Peyer's patch (tissue), 4 donors: ENCODE results near the gene RASA3. TPM values are rescaled to one million over a fixed set of nuclear protein-coding genes. Genes with fewer than 3 reads are reported as not detected.

Experiments used
- DNase-seq, 3 donors: peaks; one replicate each; pipeline ENCODE4 v3.0.0-alpha.2; 2017 to 2019
- H3K27ac ChIP-seq, 4 donors: fragments of 200-600 bp; sonication (generic); one replicate each; pipeline ENCODE4 v1.5.1; 2016 to 2019
- H3K27me3 ChIP-seq, 2 donors: fragments of 200-600 bp; sonication (generic); one replicate each; pipeline ENCODE4 v1.5.1; 2019
- H3K36me3 ChIP-seq, 3 donors: fragments of 200-600 bp; sonication (generic); one replicate each; pipeline ENCODE4 v1.5.1; 2016 to 2019
- H3K4me1 ChIP-seq, 4 donors: fragments of 200-600 bp; sonication (generic); one replicate each; pipeline ENCODE4 v1.5.1; 2016 to 2019
- H3K4me3 ChIP-seq, 4 donors: fragments of 200-600 bp; sonication (generic); 1 replicate in 3 of 4; 2 replicates in 1 of 4; pipeline ENCODE4 v1.5.1; 2016 to 2019; ENCODE audit warnings: mild to moderate bottlenecking in 1 of 4
- H3K9me3 ChIP-seq, 4 donors: fragments of 200-600 bp; sonication (generic); one replicate each; pipeline ENCODE4 v1.5.1; 2016 to 2019; ENCODE audit warnings: mild to moderate bottlenecking in 1 of 4
- CTCF ChIP-seq, 6 experiments: fragments of 450-650 bp in 4 of 6; fragments of 200-600 bp in 2 of 6; sonication (generic) in 1 of 6; IDR thresholded peaks; one replicate each; pipeline ENCODE4 v1.5.1; 2017 to 2019; ENCODE audit warnings: antibody characterized with exemption in 6 of 6, mild to moderate bottlenecking in 3 of 6, moderate library complexity in 1 of 6
- POLR2A ChIP-seq, 2 donors: fragments of 450-650 bp; IDR thresholded peaks; one replicate each; pipeline ENCODE4 v1.5.1; 2017; ENCODE audit warnings: antibody characterized with exemption in 2 of 2, mild to moderate bottlenecking in 2 of 2, moderate library complexity in 2 of 2
- total RNA-seq, 4 donors: library from RNA; depleted of rRNA; stranded (reverse); fragments of >200 nt; gene quantifications; one replicate each; pipeline ENCODE4 v1.1.0, GENCODE V29; 2016

Gene RASA3
- total RNA-seq, 4 donors from 2014 or later, result 3.5 to 41.3 (median 6.9) TPM

- TF ChIP-seq POLR2A (IDR thresholded peaks at IDR 0.05), result no peak
- no peak overlapping the region for H3K4me3 ChIP-seq
- no peaks in the 10 kb centered on the region for H3K27me3 ChIP-seq
- H3K27ac ChIP-seq, result no peak overlapping the region
- no peaks in the 10 kb centered on the region for H3K4me1 ChIP-seq
- H3K36me3 ChIP-seq, result no peaks in the 10 kb centered on the region
- no peak for DNase-seq
- no peaks in the 10 kb centered on the region for H3K9me3 ChIP-seq
These were observed 41.3 kb upstream of the RASA3 start for GRCh38 chr13:114173745-114174144.

- no peaks in the 10 kb centered on the region for H3K36me3 ChIP-seq
- H3K27me3 ChIP-seq, result no peaks in the 10 kb centered on the region
- no peak for TF ChIP-seq POLR2A (IDR thresholded peaks at IDR 0.05)
- no peak for TF ChIP-seq CTCF (IDR thresholded peaks at IDR 0.05)
- no peak for DNase-seq
- no peaks in the 10 kb centered on the region for H3K9me3 ChIP-seq
- no peak overlapping the region for H3K4me3 ChIP-seq
- no peaks in the 10 kb centered on the region for H3K4me1 ChIP-seq
- no peak overlapping the region for H3K27ac ChIP-seq
These were observed 40.8 kb upstream of the RASA3 start for GRCh38 chr13:114173272-114173671.

GRCh38 chr13:114167885-114168284, 35.5 kb upstream of the RASA3 start:
- no peak overlapping the region for H3K4me3 ChIP-seq
- H3K27ac ChIP-seq, result no peak overlapping the region
- H3K36me3 ChIP-seq, result no peaks in the 10 kb centered on the region
- no peaks in the 10 kb centered on the region for H3K4me1 ChIP-seq
- TF ChIP-seq CTCF (IDR thresholded peaks at IDR 0.05), result no peak
- TF ChIP-seq POLR2A (IDR thresholded peaks at IDR 0.05), result no peak
- no peak for DNase-seq
- no peaks in the 10 kb centered on the region for H3K9me3 ChIP-seq
- no peaks in the 10 kb centered on the region for H3K27me3 ChIP-seq

GRCh38 chr13:114167426-114167825, 35.0 kb upstream of the RASA3 start:
- no peaks in the 10 kb centered on the region for H3K9me3 ChIP-seq
- no peak overlapping the region for H3K27ac ChIP-seq
- peaks cover 0 to 4% (median 2%) of the 10 kb centered on the region in 4 donors for H3K4me1 ChIP-seq
- no peaks in the 10 kb centered on the region for H3K27me3 ChIP-seq
- DNase-seq, result no peak
- no peak for TF ChIP-seq CTCF (IDR thresholded peaks at IDR 0.05)
- no peak for TF ChIP-seq POLR2A (IDR thresholded peaks at IDR 0.05)
- no peaks in the 10 kb centered on the region for H3K36me3 ChIP-seq
- H3K4me3 ChIP-seq, result no peak overlapping the region

- no peak for DNase-seq
- Histone ChIP-seq H3K4me3 (no peak overlapping the region), H3K36me3 (no peaks in the 10 kb centered on the region), H3K4me1 (peaks cover 0 to 11% (median 6%) of the 10 kb centered on the region in 4 donors), H3K27me3 (no peaks in the 10 kb centered on the region), H3K9me3 (no peaks in the 10 kb centered on the region), H3K27ac (peak overlapping the region in 1 of 4 donors; percentile 3)
- TF ChIP-seq CTCF (IDR thresholded peaks at IDR 0.05), result no peak
- no peak for TF ChIP-seq POLR2A (IDR thresholded peaks at IDR 0.05)
These were observed 34.1 kb upstream of the RASA3 start for GRCh38 chr13:114166381-114167131.

- peaks cover 0 to 11% (median 7%) of the 10 kb centered on the region in 4 donors for H3K4me1 ChIP-seq
- no peaks in the 10 kb centered on the region for H3K36me3 ChIP-seq
- H3K4me3 ChIP-seq, result no peak overlapping the region
- TF ChIP-seq POLR2A (IDR thresholded peaks at IDR 0.05) (no peak), CTCF (IDR thresholded peaks at IDR 0.05) (no peak)
- no peak overlapping the region for H3K27ac ChIP-seq
- H3K9me3 ChIP-seq, result no peaks in the 10 kb centered on the region
- no peaks in the 10 kb centered on the region for H3K27me3 ChIP-seq
- no peak for DNase-seq
These were observed 32.4 kb upstream of the RASA3 start for GRCh38 chr13:114164681-114165429.
